Suprapubic skin (tissue), 4 donors: ENCODE results near the gene GRM7. TPM values are rescaled to one million over a fixed set of nuclear protein-coding genes. Genes with fewer than 3 reads are reported as not detected.

Source experiments
- DNase-seq, 2 donors: peaks; one replicate each; pipeline ENCODE4 v3.0.0-alpha.2; 2019; ENCODE audit warnings: low spot score in 2 of 2
- H3K27ac ChIP-seq: fragments of 200-600 bp; sonication (generic); one replicate; pipeline ENCODE4 v1.5.1; 2019
- H3K27me3 ChIP-seq: fragments of 200-600 bp; sonication (generic); one replicate; pipeline ENCODE4 v1.5.1; 2019
- H3K36me3 ChIP-seq: fragments of 200-600 bp; sonication (generic); one replicate; pipeline ENCODE4 v1.5.1; 2019
- H3K4me1 ChIP-seq: fragments of 200-600 bp; sonication (generic); one replicate; pipeline ENCODE4 v1.5.1; 2019
- H3K4me3 ChIP-seq: fragments of 200-600 bp; sonication (generic); one replicate; pipeline ENCODE4 v1.5.1; 2019; ENCODE audit warnings: mild to moderate bottlenecking
- H3K9me3 ChIP-seq: fragments of 200-600 bp; sonication (generic); one replicate; pipeline ENCODE4 v1.5.1; 2019
- CTCF ChIP-seq, 2 donors: fragments of 200-600 bp in 1 of 2; fragments of 450-650 bp in 1 of 2; sonication (generic) in 1 of 2; IDR thresholded peaks; one replicate each; pipeline ENCODE4 v1.5.1; 2016 to 2019; ENCODE audit warnings: antibody characterized with exemption in 2 of 2, mild to moderate bottlenecking in 1 of 2, moderate library complexity in 1 of 2
- EP300 ChIP-seq: sonication (generic); formaldehyde crosslinking; IDR thresholded peaks from one replicate; pipeline ENCODE4 v1.6.1; 2017; ENCODE audit warnings: antibody characterized with exemption
- POLR2A ChIP-seq, 2 donors: fragments of 450-650 bp; IDR thresholded peaks; one replicate each; pipeline ENCODE4 v1.6.1; 2017; ENCODE audit warnings: antibody characterized with exemption in 2 of 2, mild to moderate bottlenecking in 2 of 2, moderate library complexity in 2 of 2
- POLR2AphosphoS5 ChIP-seq, 3 donors: sonication (generic); formaldehyde crosslinking; IDR thresholded peaks; one replicate each; pipeline ENCODE4 v1.6.1; 2017; ENCODE audit warnings: antibody characterized with exemption in 3 of 3
- WGBS: methylation state at CpG from one replicate; pipeline ENCODE4 v1.1.5; 2018; 5-methylcytosine and 5-hydroxymethylcytosine counted together
- total RNA-seq, 4 donors: library from RNA; depleted of rRNA; stranded (reverse); fragments of >200 nt; gene quantifications; one replicate each; pipeline ENCODE4 v1.1.0, GENCODE V29; 2016

GRM7 gene
- total RNA-seq, 4 donors from 2014 or later, result 0.21 to 0.48 TPM; not detected in 2

GRCh38 chr3:6965881-6966280, 105.0 kb downstream of the GRM7 start:
- Histone ChIP-seq H3K27ac (no peak overlapping the region), H3K4me3 (no peak overlapping the region), H3K27me3 (no peaks in the 10 kb centered on the region), H3K9me3 (no peaks in the 10 kb centered on the region), H3K4me1 (no peaks in the 10 kb centered on the region), H3K36me3 (no peaks in the 10 kb centered on the region)
- TF ChIP-seq POLR2A (IDR thresholded peaks at IDR 0.05) (no peak), POLR2AphosphoS5 (IDR thresholded peaks at IDR 0.05) (no peak), EP300 (no peak), CTCF (IDR thresholded peaks at IDR 0.05) (no peak)
- 48% methylated on average over 5 of the region's 5 CpGs for WGBS
- DNase-seq, result no peak

- no peak for DNase-seq
- TF ChIP-seq CTCF (IDR thresholded peaks at IDR 0.05) (no peak), POLR2A (IDR thresholded peaks at IDR 0.05) (no peak)
- Histone ChIP-seq H3K4me1 (no peaks in the 10 kb centered on the region), H3K9me3 (no peaks in the 10 kb centered on the region), H3K4me3 (no peak overlapping the region), H3K36me3 (no peaks in the 10 kb centered on the region), H3K27ac (no peak overlapping the region), H3K27me3 (no peaks in the 10 kb centered on the region)
- WGBS, result 73% methylated on average over 2 of the region's 2 CpGs
Measured at GRCh38 chr3:6971933-6972332, 111.0 kb downstream of the GRM7 start.

- Histone ChIP-seq H3K36me3 (no peaks in the 10 kb centered on the region), H3K9me3 (no peaks in the 10 kb centered on the region), H3K27ac (no peak overlapping the region), H3K27me3 (no peaks in the 10 kb centered on the region), H3K4me1 (no peaks in the 10 kb centered on the region), H3K4me3 (no peak overlapping the region)
- WGBS, result 85% methylated on average over 7 of the region's 7 CpGs
- TF ChIP-seq POLR2AphosphoS5 (IDR thresholded peaks at IDR 0.05) (no peak), POLR2A (IDR thresholded peaks at IDR 0.05) (no peak), CTCF (IDR thresholded peaks at IDR 0.05) (no peak), EP300 (no peak)
- no peak for DNase-seq
Measured at GRCh38 chr3:6985848-6986247, 124.9 kb downstream of the GRM7 start.

GRCh38 chr3:6989608-6990291, 128.8 kb downstream of the GRM7 start:
- Histone ChIP-seq H3K4me1 (no peaks in the 10 kb centered on the region), H3K27me3 (no peaks in the 10 kb centered on the region), H3K4me3 (no peak overlapping the region), H3K9me3 (no peaks in the 10 kb centered on the region), H3K36me3 (no peaks in the 10 kb centered on the region), H3K27ac (no peak overlapping the region)
- TF ChIP-seq POLR2AphosphoS5 (IDR thresholded peaks at IDR 0.05) (no peak), EP300 (no peak), CTCF (IDR thresholded peaks at IDR 0.05) (no peak), POLR2A (IDR thresholded peaks at IDR 0.05) (no peak)
- 63% methylated on average over 4 of the region's 4 CpGs for WGBS
- no peak for DNase-seq

GRCh38 chr3:6994081-6994668, 133.3 kb downstream of the GRM7 start:
- Histone ChIP-seq H3K27ac (no peak overlapping the region), H3K9me3 (no peaks in the 10 kb centered on the region), H3K36me3 (no peaks in the 10 kb centered on the region), H3K4me1 (no peaks in the 10 kb centered on the region), H3K4me3 (no peak overlapping the region), H3K27me3 (no peaks in the 10 kb centered on the region)
- no peak for DNase-seq
- WGBS, result 69% methylated on average over 3 of the region's 3 CpGs
- TF ChIP-seq POLR2A (IDR thresholded peaks at IDR 0.05) (no peak), POLR2AphosphoS5 (IDR thresholded peaks at IDR 0.05) (no peak), CTCF (IDR thresholded peaks at IDR 0.05) (no peak), EP300 (no peak)
